AG04450 (cell line): Measurements from ENCODE around the gene TARBP1. TPM values are rescaled to one million over a fixed set of nuclear protein-coding genes. Genes with fewer than 3 reads are reported as not detected.

Source experiments
- CTCF ChIA-PET: fragments of 300-600, 350-600 bp; formaldehyde crosslinking; extraction: SDS; loops from one replicate; lab custom pipeline; 2022; ENCODE audit warnings: antibody characterized with exemption, inconsistent platforms; lab: Charles Lee
- POLR2A ChIA-PET: fragments of 350-600 bp; formaldehyde crosslinking; extraction: SDS; loops from one replicate; lab custom pipeline; 2021; ENCODE audit warnings: antibody characterized with exemption, inconsistent platforms; lab: Yijun Ruan, JAX
- DNase-seq: peaks from one replicate; pipeline ENCODE4 v3.0.0-alpha.2; 2011; ENCODE audit warnings: low read depth, low spot score
- H3K27ac ChIP-seq: one replicate; pipeline ENCODE4 v1.5.1; 2012; ENCODE audit warnings: low read depth, low read length, control low read depth
- H3K27me3 ChIP-seq: one replicate; pipeline ENCODE4 v1.6.0; 2012; ENCODE audit warnings: low read length; ENCODE audit not compliant: control insufficient read depth, insufficient read depth
- H3K4me3 ChIP-seq: 2 replicates; pipeline ENCODE4 v1.5.1; 2011; ENCODE audit warnings: mild to moderate bottlenecking, low read depth, low read length, control low read depth
- H3K9me3 ChIP-seq: 2 replicates; pipeline ENCODE4 v1.5.1; 2012; ENCODE audit warnings: low read length; ENCODE audit not compliant: control insufficient read depth, insufficient read depth
- polyA plus RNA-seq: library from polyadenylated mRNA; depleted of rRNA; stranded (reverse); fragments of >200 nt; gene quantifications from 2 replicates; pipeline ENCODE4 v1.2.3, GENCODE V29; 2011
- TF ChIP-seq, protein P1 (sequence below): IDR thresholded peaks from 2 replicates; pipeline ENCODE4 v1.5.1; 2011; ENCODE audit warnings: low read depth, low read length, control low read depth, inconsistent platforms

The TARBP1 gene
- polyA plus RNA-seq, 1 experiment, result 22.6 TPM

DNA sequence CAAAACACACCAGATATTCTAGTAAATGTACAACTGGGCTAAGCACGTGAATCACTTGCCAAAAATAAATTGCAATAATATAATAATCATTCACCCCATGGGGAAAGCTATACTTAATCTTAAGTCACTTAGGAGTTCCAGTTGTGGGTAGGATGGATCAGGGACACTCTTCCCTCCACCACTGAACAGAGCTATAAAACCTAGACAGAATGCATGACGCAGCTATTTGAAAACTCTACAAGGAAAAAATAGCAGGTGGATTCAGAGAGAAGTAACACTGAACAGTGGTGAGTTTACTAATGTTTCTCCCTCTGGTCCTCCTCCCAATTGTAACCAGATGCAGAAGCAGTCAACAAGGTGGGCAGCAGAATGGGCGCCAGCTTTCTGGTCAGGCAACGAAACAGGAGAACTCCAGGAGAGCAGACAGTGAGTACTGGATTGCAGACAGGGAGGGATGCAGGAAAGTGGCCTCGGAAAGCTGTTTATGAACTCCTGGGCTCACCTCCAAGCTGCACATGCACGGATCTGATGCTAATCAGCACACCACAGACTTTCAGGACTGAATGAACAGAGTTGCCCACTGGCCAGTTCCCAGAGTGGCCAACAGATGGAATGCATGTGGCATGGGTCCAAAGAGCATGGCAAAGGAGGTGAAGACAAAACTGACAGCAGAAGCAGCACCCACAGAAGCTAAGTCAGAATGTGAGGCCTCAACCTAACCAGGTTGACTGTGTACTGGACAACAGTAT is 41.4 kb downstream of the TARBP1 start:
- Histone ChIP-seq H3K9me3 (0 out of 2 replicates have a peak, but pooled peaks cover 4% of the 10 kb centered on the region), H3K4me3 (no peak overlapping the region), H3K27me3 (no peaks in the 10 kb centered on the region), H3K27ac (no peak overlapping the region)
- DNase-seq, result no peak
- TF ChIP-seq, protein P1, sequence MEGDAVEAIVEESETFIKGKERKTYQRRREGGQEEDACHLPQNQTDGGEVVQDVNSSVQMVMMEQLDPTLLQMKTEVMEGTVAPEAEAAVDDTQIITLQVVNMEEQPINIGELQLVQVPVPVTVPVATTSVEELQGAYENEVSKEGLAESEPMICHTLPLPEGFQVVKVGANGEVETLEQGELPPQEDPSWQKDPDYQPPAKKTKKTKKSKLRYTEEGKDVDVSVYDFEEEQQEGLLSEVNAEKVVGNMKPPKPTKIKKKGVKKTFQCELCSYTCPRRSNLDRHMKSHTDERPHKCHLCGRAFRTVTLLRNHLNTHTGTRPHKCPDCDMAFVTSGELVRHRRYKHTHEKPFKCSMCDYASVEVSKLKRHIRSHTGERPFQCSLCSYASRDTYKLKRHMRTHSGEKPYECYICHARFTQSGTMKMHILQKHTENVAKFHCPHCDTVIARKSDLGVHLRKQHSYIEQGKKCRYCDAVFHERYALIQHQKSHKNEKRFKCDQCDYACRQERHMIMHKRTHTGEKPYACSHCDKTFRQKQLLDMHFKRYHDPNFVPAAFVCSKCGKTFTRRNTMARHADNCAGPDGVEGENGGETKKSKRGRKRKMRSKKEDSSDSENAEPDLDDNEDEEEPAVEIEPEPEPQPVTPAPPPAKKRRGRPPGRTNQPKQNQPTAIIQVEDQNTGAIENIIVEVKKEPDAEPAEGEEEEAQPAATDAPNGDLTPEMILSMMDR, result no peak
- ChIA-PET CTCF (interaction anchor here (0.6 to 1.0 kb wide), 2 partner anchors 128 to 745 kb away, joined by 3 read pairs; no protein-coding TSS in a partner anchor), POLR2A (interaction anchor here (0.5 kb wide), 1 partner anchor 16 kb away, joined by 3 read pairs; no protein-coding TSS in a partner anchor)

DNA sequence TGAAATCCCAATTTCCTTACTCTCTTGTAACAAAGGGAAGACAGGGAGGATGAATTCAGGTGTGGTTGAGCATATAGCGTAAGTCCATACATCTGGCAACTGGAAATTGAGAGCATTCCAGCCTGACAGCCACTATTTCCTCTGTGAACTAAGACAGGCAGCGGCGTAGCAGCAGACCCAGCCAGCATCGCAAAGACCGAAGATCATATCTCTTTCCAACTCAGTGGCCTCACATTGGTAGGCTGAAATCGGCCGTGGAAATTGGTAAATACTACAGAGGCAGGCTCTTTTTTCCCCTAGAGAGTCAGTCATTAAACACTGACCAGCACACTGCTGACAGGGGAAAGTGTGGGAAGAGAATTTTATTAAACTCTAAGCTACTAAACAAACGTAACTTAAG is 43.4 kb downstream of the TARBP1 start:
- H3K9me3 ChIP-seq, result no peaks in the 10 kb centered on the region
- H3K27me3 ChIP-seq, result no peaks in the 10 kb centered on the region
- no peak for DNase-seq
- ChIA-PET POLR2A (no interaction called here), CTCF (no interaction called here)
- no peak overlapping the region for H3K27ac ChIP-seq
- no peak overlapping the region for H3K4me3 ChIP-seq
- TF ChIP-seq, protein P1, result no peak

DNA sequence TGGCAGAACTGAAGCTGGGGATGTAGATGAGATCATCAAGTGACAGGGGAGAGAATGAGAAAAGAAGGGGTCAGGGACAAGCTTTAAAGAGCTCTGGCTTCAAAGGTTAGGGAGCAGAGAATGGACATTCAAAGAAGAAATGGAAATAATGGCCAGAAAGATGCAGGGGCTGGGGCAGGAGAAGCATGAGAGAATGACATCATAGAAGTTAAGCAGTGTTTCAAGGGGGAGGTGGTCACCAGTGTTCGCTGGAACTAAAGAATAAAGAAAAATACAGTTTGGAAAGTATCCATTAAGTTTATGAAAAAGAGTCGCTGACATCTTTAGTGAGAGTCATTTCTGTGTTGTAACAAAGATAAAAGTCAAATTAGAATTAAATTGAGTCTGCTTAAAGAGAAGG is 44.3 kb downstream of the TARBP1 start:
- Histone ChIP-seq H3K27ac (no peak overlapping the region), H3K4me3 (no peak overlapping the region), H3K9me3 (no peaks in the 10 kb centered on the region), H3K27me3 (no peaks in the 10 kb centered on the region)
- TF ChIP-seq, protein P1, result no peak
- ChIA-PET POLR2A (no interaction called here), CTCF (no interaction called here)
- no peak for DNase-seq

DNA sequence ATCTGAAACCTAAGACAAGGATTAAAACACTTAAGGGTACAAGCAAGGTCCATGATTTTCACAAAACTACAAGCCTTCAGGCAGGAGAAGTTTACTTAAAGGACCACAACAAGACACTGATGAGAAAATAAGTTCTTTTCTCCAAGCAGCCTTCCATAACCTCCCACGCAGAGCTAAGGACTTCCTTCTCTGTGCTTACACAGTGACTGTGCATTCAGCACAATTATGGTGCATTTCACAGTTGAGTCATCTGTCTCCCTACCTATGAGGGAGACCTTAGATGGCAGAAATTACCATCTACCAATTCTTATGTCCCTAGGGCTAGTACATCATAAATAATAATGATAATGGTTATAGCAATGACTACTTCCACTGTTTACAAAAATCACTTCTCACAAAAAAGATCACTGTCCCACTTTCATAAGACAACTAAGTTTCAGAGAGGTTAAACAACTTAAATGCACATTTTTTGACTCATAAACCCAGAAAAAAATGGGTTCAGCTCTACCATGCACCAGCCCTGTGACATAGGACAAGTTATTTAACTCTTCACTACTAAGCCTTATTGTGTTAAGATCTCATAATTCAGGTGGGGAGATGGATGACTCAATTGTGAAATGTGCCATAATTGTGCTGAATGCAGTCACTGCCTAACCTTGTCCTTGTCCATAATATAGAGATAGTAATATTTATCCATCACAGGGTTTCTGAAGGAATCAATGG is 45.3 kb downstream of the TARBP1 start:
- no peak overlapping the region for H3K27ac ChIP-seq
- peak; percentile 18 for DNase-seq
- TF ChIP-seq, protein P1, result no peak
- no peak overlapping the region for H3K4me3 ChIP-seq
- H3K27me3 ChIP-seq, result no peaks in the 10 kb centered on the region
- ChIA-PET POLR2A (no interaction called here), CTCF (no interaction called here)
- H3K9me3 ChIP-seq, result no peaks in the 10 kb centered on the region

DNA sequence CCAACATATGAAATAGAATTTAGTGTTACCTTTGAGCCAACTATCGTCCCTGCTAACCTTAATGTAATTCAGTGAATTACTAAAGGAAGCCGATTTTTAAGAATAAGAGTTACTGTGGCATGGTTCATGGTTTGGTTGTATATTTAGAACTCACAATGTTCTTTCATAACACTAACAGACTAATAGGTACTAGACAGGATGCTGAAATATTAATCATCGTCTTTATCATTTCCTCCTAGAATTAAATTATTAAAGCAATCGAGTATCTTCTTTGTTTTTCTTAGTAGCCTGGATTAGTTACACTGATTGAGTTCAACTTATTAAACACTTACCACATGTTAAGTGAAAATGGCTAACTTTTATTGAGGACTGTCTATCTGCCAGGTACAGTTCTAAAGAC is 47.7 kb downstream of the TARBP1 start:
- no peak overlapping the region for H3K27ac ChIP-seq
- H3K27me3 ChIP-seq, result no peaks in the 10 kb centered on the region
- POLR2A ChIA-PET, result no interaction called here
- CTCF ChIA-PET, result no interaction called here
- no peak overlapping the region for H3K4me3 ChIP-seq
- DNase-seq, result no peak
- H3K9me3 ChIP-seq, result no peaks in the 10 kb centered on the region
- TF ChIP-seq, protein P1, result no peak
